22Rv1 (cell line): ENCODE measurements around the gene CAMK1D.

ENCODE experiments used
- CTCF ChIP-seq: fragments of 450-650 bp; IDR thresholded peaks from 2 replicates; pipeline ENCODE4 v1.5.1; 2017; ENCODE audit warnings: mild to moderate bottlenecking
- ZFX ChIP-seq: fragments of 450-650 bp; IDR thresholded peaks from 2 replicates; pipeline ENCODE4 v1.6.1; 2017; ENCODE audit warnings: antibody characterized with exemption, borderline replicate concordance

- TF ChIP-seq CTCF (no peak), ZFX (no peak)
Measured at GRCh38 chr10:12391206-12391605, 41.9 kb downstream of the CAMK1D start.
